SH-SY5Y (cell line): Measurements from ENCODE around the gene ZNF668.

ENCODE experiments used
- GATA2 ChIP-seq: IDR thresholded peaks from 2 replicates; pipeline ENCODE4 v1.6.1; 2011; ENCODE audit warnings: mild to moderate bottlenecking, low read depth, low read length
- GATA3 ChIP-seq: IDR thresholded peaks from 2 replicates; pipeline ENCODE4 v1.6.1; 2011; ENCODE audit warnings: low read depth, mild to moderate bottlenecking, low read length, moderate library complexity

Gene ZNF668

DNA sequence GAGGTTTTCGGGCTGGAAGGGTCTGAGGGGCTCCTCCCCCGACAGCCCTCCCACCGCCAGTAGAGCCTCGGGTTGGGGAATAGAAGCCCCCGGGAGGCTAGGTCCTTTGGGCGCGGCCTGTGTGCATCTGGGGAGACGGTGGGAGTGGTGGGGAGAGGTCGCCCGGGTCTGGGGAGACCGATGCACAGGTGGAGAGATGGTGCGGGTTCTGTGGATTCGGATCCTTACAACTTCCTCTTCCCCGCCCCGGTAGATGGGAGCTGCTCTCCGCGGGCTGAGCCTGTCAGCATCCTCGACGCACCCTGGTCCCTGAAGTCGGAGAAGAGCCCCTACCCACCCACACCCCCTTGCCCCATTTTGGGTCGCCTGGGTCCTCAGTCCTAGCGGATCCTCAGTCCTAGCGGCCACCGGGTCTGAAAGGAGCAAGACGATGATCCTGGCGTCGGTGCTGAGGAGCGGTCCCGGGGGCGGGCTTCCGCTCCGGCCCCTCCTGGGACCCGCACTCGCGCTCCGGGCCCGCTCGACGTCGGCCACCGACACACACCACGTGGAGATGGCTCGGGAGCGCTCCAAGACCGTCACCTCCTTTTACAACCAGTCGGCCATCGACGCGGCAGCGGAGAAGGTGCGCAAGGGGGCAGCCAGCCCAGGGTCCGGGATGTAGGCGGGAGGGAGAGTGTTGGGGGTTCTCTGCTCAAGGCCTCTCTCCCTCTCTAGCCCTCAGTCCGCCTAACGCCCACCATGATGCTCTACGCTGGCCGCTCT lies 34.9 kb upstream of the ZNF668 start:
- TF ChIP-seq GATA3 (no peak), GATA2 (no peak)

DNA sequence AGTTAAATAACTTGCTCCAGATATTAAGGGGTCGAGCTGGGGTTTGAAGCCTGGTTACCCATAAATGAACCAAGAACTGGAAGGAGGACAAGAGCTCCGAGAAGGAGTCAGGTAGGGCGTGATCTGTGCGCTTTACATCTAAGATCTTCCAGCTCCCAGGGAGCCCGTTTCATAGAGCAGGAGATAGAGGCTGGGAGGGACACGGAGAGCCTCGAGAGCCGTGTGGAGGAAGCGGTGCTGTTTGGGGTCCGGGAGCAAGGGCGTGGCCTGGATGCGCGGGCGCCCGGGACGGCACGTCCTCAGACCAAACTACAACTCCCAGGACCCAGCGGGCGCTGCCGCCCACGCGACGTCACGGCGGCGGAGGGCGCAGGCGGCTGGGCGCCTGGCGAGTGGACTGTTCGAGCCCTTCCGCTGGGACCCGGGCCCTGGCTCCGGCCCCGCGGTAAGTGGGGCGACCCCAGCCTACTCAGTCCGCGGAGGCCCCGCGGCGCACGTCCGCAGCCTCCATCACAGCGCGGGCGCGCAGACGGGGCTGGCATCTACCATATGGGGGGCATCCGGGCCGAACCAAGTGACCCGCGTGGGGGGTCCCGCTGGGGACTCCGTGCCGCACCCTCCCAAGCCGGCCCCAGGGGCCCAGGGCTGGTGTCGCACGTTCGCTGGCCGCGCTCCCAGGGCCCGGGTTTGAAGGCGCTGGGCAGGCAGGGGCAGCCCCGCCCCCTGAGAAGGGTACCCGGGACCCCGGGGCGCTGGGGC lies 34.2 kb upstream of the ZNF668 start, which contains the start of gene BCKDK:
Gene BCKDK, plus strand, starts transcription at position 352 of the 759 bp plus-strand sequence. CDS start 838 bp downstream, outside the sequence.
- TF ChIP-seq GATA3 (no peak), GATA2 (no peak)

DNA sequence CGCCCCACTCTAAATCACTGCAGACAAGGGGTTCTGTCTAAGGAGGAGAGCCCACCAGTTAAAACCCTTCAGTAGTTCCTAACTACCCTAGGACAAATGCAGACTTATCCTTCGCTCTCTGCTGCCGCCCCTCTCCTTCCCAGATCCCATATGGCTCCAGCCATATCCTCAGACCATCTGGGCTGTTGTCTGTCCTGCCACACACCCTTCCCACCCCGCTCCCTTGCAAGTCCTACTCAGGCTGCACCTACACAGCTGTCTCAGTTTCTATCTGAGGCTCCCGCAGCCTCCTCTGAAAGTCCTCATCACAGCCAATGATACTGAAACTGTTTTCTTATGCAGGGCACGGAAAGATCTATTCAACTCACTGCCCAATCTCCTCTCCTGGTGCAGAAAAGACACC lies 33.4 kb upstream of the ZNF668 start:
- TF ChIP-seq GATA2 (no peak), GATA3 (no peak)

DNA sequence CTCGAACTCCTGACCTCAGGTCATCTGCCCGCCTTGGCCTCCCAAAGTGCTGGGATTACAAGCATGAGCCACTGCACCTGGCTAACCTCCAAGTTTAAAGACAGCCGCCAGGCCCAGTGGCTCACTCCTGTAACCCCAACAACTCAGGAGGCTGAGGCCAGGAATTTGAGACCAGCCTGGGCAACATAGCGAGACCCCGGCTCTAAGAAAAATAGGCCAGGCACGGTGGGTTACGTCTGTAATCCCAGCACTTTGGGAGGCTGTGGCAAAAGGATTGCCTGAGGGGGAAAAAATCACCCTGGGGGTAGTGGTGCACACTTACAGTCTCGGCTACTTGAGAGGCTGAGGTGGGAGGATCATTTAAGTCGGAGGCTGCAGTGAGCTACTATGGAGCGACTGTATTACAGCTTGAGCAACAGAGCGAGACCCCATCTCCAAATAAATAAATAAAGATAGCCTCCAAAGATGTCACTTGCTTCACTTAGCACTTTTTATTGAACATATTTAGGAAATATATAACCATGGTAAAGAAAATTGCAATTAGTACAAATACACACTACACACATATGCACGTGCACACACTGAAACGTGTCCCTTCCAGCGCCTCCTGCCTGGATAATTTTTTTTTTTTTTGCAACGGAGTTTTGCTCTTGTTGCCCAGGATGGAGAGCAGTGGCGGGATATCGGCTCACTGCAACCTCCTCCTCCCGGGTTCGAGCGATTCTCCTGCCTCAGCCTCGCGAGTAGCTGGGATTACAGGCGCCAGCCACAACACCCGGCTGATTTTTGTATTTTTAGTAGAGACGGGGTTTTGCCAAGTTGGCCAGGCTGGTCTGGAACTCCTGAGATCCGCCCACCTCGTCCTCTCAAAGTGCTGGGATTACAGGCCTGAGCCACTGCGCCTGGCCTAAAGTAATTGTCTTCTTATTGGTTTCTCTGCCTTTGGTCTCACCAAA lies 32.7 kb upstream of the ZNF668 start:
- no peak for TF ChIP-seq GATA2
- no peak for TF ChIP-seq GATA3

DNA sequence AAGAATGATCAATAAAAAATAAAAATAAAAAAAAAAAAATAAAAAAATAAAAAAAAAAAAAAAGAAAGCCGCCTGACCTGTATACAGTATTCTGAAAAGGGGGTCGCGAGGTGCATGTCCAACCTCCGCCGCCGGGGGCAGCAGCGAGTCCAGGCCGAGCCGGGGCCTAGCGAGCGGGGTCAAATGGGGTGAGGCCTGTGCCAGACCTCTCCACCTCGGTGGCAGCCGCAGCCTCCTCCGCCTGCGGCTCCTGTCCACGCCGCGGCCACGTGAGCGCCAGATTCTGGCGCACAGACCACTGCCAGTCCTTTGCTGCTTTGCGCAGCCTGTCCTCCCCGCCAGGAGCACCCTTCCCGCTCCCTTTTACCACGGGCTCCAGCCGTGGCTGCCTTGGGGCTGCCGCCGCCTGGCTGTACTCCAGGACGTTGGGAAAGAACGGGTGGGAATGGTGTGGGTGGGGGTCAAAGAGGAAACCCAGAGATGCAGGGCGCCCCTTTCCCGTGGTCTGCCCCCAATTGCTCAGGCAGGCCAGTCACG lies 31.7 kb upstream of the ZNF668 start:
- no peak for TF ChIP-seq GATA2
- TF ChIP-seq GATA3 = no peak

DNA sequence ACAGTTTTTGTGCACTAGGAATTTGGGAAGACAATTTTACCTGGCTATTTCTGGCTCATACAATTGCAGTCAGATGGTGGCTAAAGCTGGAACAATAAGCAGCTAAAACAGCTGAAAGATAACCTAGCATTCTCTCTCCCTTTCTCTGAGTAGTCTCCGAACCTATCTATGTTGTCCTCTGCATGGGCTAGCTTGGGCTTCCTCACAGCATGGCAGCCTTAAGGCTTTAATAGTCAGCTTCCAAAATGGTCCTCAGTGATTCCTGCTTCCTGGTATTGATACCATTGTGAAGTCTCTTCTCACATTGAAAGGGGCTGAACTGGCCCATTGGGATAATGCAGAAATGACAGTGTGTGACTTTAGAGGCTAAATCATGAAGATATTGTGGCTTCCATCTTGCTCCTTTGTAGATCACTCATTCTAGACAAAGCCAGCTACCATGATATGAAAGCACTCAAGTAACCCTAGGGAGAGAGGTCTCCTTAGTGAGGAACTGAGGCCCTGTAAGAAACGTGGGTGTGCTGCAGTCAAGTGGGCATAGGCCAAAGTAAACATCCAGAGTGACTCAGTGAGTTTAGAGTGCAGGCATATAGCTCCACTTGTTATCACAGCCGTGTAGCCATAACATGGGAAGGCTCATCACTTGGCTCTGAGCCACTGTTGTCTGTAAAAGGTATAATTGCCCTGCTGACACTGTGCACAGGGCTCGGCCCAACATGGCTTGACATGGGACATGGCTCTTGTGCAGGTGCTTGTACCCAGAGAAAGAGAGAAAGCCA lies 26.0 kb upstream of the ZNF668 start:
- TF ChIP-seq GATA2 = no peak
- no peak for TF ChIP-seq GATA3

DNA sequence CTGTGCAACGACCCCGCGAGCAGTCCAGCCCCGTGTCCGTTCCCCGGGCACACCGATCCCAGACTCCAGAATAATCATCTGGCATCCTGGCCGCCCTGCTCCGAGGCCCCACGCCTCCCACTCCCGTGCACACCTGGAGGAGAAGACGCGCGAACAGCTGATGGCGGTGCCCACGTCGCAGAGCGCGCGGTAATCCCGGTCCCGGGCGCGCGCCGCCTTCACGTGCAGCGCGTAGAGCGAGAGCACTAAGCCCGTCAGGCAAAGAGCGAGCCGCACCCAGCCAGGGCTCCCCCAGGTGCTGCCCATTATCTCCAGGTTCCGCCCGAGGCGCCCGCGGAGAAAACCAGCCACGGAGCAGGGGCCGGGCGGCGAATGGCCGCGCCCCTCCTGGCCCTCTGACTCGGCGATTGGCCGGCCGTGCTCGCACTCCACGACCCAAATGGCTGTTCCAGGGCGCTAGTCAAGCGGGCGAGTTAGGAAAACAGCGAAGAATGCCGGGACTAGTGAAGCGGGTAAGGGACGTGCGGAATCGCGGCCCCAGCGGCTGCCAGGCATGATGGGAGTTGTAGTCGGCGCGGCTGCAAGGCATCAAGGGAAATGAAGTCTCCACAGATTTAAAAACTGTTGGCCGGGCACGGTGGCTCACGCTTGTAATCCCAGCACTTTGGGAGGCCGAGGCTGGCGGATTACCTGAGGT lies 20.5 kb upstream of the ZNF668 start, which contains the start of gene VKORC1:
Gene VKORC1, minus strand, starts transcription at position 374 of the 697 bp plus-strand sequence. Its CDS starts 68 bp downstream, at position 306.
- TF ChIP-seq GATA2 (0 out of 2 replicates have a peak, but pooled peaks have one; percentile 23), GATA3 (no peak)

DNA sequence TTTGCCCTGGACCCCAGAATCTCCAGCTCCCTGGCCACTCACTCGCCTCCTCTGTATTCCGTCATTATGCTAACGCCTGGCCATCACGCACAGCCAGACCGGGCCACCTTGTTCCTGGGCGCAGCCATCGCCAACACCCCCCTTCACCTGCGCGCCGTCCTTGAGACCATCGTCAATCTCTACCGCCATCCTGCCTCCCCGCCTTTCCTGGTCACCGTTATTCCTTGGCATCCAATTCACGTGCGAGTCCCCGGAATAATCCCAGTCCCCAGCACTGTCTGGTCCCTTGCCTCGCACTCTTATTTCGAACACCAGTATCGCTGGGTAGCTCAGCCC lies 20.0 kb upstream of the ZNF668 start:
- no peak for TF ChIP-seq GATA3
- no peak; the same call in 1 of the 2 replicates for TF ChIP-seq GATA2

DNA sequence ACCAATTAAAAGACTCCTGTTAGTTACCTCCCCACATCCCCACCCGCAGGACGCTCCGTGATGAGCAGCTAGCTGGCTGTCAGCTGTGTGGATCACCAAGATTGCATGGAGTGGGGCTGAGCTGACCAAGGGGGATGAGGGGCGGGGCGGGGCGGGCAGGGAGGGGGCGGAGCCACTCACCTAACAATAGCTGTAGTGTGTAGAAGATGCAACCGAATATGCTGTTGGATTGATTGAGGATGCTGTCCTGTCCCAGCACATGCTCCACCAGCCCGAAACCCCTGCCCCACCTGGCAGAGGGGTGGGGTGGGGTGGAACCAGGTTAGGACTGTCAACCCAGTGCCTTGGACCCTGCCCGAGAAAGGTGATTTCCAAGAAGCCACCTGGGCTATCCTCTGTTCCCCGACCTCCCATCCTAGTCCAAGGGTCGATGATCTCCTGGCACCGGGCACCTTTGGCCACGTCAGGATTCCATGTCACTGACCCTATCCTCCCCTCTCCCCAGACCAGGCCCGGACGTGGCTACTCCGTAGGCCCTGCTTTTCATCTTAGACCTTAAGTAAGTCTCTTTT lies 19.2 kb upstream of the ZNF668 start:
- TF ChIP-seq GATA3 (no peak), GATA2 (no peak)

DNA sequence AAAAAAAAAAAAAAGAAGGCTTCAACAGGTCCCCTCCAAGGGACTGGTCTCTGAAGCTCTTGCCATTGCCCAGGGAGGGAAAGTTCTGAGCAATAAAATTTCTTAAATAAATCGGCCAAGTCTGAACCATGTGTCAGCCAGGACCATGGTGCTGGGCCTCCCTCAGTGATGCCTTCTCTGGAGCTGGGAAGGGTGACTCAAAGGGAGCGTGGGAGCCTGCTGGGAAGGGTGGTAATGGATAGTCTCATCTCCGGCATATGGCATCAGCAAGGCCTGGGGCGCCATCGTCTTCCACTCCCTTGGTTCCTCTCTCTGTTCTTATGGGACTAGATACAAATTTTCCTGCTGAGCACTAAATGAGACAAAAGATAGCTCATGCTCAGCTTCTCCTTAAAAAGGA lies 18.3 kb upstream of the ZNF668 start:
- TF ChIP-seq GATA3 = no peak
- TF ChIP-seq GATA2 = no peak

DNA sequence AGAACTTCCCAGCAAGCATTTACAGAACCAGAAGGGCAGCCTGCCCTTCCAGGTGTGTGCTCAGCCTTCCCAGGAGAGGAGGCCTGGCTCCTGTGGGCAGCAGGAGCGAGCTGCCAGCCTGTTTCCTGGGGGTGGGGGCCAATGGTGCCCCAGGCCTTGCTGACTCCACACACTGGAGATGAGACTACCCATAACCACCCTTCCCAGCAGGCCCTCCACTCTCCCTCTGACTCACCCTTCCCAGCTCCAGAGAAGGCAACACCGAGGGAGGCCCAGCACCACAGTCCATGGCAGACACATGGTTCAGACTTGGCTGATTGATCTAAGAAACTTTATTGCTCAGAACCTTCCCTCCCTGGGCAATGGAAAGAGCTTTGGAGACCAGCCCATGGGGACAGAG lies 16.5 kb upstream of the ZNF668 start:
- TF ChIP-seq GATA2 (no peak), GATA3 (no peak)

DNA sequence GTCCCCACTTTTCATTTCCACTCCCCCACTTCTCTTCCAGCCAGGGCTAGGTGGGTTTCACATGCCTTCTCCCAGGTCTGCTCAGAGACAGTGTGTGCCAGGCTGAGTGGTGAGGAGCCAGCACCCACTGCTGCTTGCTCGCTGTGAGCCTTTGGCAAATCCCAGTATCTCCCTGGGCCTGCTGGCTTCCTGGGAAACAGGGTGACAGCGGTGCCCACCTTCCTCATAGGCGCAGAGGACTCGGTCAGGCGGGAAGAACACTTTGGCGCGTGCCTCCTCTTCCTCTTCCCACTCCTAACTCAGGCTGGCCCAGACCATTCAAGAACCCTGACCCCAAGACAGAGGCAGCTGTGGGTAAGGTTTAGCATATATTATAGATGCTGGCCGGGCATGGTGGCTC lies 15.2 kb upstream of the ZNF668 start:
- TF ChIP-seq GATA3 = no peak
- no peak for TF ChIP-seq GATA2
